Hematopoietic multipotent progenitor cell treated with erythropoietin and hydrocortisone succinate and interleukin-3 and kit ligand, for 6 days (in vitro differentiated cells): ENCODE measurements around the gene KCNA10.
"Not testable (repeated sequence)": the region's sequence is repeated elsewhere in the genome, so short reads cannot be mapped to it uniquely, and the experiment has no call there.

Experiments
- DNase-seq: peaks from one replicate; pipeline ENCODE4 v3.0.0-alpha.2; 2015

The KCNA10 gene

GRCh38 chr1:110529011-110529410 is 10.0 kb upstream of the KCNA10 start:
- no peak for DNase-seq

- DNase-seq, result no peak
Observed at GRCh38 chr1:110526201-110526780, 7.3 kb upstream of the KCNA10 start.

GRCh38 chr1:110525249-110525595 is 6.2 kb upstream of the KCNA10 start:
- no peak for DNase-seq

GRCh38 chr1:110524311-110525248 is 5.6 kb upstream of the KCNA10 start:
- DNase-seq, result peak; percentile 75

- no peak for DNase-seq
Observed at GRCh38 chr1:110523011-110523410, 4.0 kb upstream of the KCNA10 start.

- DNase-seq, result no peak
Observed at GRCh38 chr1:110522560-110522959, 3.6 kb upstream of the KCNA10 start.

- no peak for DNase-seq
Observed at GRCh38 chr1:110520827-110521226, 1.9 kb upstream of the KCNA10 start.

GRCh38 chr1:110515891-110516290 is 3.1 kb downstream of the KCNA10 start:
- DNase-seq, result no peak

- DNase-seq, result no peak
Observed at GRCh38 chr1:110515041-110515440, 3.9 kb downstream of the KCNA10 start.

- DNase-seq, result no peak
Observed at GRCh38 chr1:110513511-110513910, 5.5 kb downstream of the KCNA10 start.

GRCh38 chr1:110511436-110511835 is 7.5 kb downstream of the KCNA10 start:
- no peak for DNase-seq

- DNase-seq, result not testable (repeated sequence)
Observed at GRCh38 chr1:110510921-110511320, 8.1 kb downstream of the KCNA10 start.

- no peak for DNase-seq
Observed at GRCh38 chr1:110509655-110510054, 9.3 kb downstream of the KCNA10 start.

- DNase-seq, result no peak
Observed at GRCh38 chr1:110508028-110508940, 10.7 kb downstream of the KCNA10 start.

- DNase-seq, result no peak
Observed at GRCh38 chr1:110506541-110506940, 12.4 kb downstream of the KCNA10 start.

- DNase-seq, result no peak
Observed at GRCh38 chr1:110505596-110505995, 13.4 kb downstream of the KCNA10 start.

GRCh38 chr1:110504226-110504625 is 14.7 kb downstream of the KCNA10 start:
- no peak for DNase-seq

GRCh38 chr1:110503471-110503870 is 15.5 kb downstream of the KCNA10 start:
- DNase-seq, result no peak

- peak; percentile 51 for DNase-seq
Observed at GRCh38 chr1:110502402-110503151, 16.4 kb downstream of the KCNA10 start.

GRCh38 chr1:110501488-110502132 is 17.4 kb downstream of the KCNA10 start:
- no peak for DNase-seq

GRCh38 chr1:110498270-110498669 is 20.7 kb downstream of the KCNA10 start:
- DNase-seq, result no peak
